Measurements from ENCODE around the gene ARPC2. TPM values are rescaled to one million over a fixed set of nuclear protein-coding genes. Genes with fewer than 3 reads are reported as not detected.

Gene ARPC2
- polyA plus RNA-seq, 1 donor, result 269 TPM

DNA sequence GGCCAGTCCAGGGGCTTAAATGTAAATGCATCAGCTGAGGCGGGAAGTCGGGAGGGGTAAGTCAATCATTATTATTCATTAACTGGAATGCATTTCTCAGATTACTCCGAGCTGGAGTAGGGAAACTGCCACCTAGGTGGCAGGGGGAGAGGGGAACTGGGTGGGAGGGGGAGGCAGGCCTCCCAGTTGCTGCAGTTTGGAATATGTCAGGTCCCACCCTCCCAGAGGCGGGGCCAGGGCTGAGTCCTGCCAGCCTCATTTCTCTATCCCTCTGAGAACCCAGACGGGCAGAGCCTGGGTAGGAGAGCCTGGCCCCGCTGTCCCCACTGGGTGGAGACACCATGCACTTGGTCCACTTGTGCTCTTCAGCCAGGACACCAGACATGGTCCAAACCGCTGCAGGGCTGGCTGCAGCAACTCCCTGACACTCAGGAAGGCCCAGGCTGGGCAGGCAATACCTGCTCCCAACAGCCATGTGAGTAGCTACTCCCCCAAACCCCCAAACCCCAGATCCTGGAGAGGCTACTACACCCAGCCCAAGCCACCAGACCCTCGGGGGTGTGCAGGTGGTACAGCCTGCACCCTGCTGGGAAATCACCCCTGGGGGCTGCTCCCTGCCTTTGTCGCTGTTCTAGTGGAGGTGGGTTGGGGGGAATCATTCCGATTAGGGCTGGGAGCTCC is 43.9 kb downstream of the ARPC2 start, which contains the start of gene GPBAR1:
GPBAR1 (plus strand) TSS at position 274 of the 681 bp plus-strand sequence. CDS start 1,710 bp downstream, outside the sequence.
- DNase-seq, result peak in 1 of 2 donors; percentile 52
- H3K4me3 ChIP-seq (ENCODE audit: low read length), result peak within 1 kb of the TSS; percentile 3
- no peaks in the 10 kb centered on the region for H3K9me3 ChIP-seq (ENCODE audit: control insufficient read depth, low read depth, low read length)
- no peaks in the 10 kb centered on the region for H3K27me3 ChIP-seq (ENCODE audit: control insufficient read depth, insufficient read depth, low read length)
- peaks cover 41% of the 10 kb centered on the region for H3K36me3 ChIP-seq (ENCODE audit: control insufficient read depth, insufficient read depth, low read length)
- H3K27ac ChIP-seq (ENCODE audit: low read length), result peak within 1 kb of the TSS; percentile 6
- peaks cover 52% of the 10 kb centered on the region for H3K4me1 ChIP-seq (ENCODE audit: control insufficient read depth, insufficient read depth, low read length)
- WGBS (ENCODE audit: insufficient coverage, low lambda C conversion rate), result no CpG with 5 or more reads among the region's 10 CpGs

DNA sequence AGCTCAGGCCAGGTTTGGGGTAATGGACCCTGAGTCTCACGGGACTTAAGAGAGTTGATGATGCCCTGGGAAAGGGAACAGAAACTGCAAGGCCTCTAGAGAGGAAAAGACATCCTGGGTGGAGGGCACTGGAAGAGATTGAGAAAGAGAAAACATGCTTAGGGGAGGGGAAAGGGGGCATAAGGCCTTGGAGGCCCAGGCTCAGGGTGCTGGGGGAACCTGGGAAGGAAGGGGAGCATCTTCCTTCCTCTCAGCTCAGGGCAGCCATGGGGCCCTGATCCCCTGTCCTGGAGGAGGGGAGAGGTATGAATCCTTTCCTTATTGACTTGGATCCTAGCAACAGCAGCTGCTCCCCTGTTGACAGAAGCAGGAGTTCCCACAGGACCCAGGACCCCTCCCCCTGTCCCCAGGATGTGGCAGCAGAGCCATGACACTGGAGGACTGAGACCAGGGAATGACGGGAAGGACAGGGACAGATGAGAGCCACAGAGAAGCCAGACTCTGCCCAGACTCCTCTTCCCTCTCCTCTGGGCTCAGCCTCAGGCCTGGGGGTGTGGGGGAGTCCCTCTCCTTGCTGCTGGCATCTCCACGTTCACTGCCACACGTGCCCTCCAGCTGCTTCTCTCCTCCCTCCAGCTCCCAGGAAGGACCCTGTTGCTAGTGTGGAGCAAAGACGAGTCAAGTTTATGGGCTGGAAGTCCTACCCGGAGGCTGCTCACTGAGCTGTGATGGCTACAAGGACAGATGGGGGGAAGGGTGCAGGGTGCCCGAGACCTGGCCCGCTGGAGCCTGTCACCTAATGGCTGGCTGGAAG is 44.6 kb downstream of the ARPC2 start:
- no peaks in the 10 kb centered on the region for H3K9me3 ChIP-seq (ENCODE audit: control insufficient read depth, low read depth, low read length)
- peak in 1 of 2 donors; percentile 64 for DNase-seq
- peak overlapping the region; percentile 3 for H3K4me3 ChIP-seq (ENCODE audit: low read length)
- peaks cover 52% of the 10 kb centered on the region for H3K4me1 ChIP-seq (ENCODE audit: control insufficient read depth, insufficient read depth, low read length)
- peak overlapping the region; percentile 6 for H3K27ac ChIP-seq (ENCODE audit: low read length)
- no CpG with 5 or more reads among the region's 8 CpGs for WGBS (ENCODE audit: insufficient coverage, low lambda C conversion rate)
- H3K36me3 ChIP-seq (ENCODE audit: control insufficient read depth, insufficient read depth, low read length), result peaks cover 44% of the 10 kb centered on the region
- no peaks in the 10 kb centered on the region for H3K27me3 ChIP-seq (ENCODE audit: control insufficient read depth, insufficient read depth, low read length)

DNA sequence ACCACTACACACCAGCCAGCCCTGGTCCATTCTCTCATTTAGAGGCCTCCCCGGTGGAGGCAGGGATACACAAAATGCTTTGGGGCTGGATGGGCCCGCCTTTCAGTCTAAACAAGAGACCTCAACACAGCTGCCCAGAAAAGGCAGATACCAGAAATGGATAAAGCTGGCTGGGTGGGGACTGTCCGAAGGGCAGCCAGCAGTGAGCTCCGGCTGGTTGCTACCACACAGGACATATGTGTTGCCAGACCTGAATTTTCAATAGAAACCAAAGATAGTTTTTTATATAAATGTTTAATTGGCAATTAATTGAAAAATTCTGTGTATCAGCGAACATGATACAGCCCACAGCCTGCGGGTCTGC is 45.2 kb downstream of the ARPC2 start:
- Histone ChIP-seq H3K4me3 (ENCODE audit: low read length) (no peak overlapping the region), H3K27ac (ENCODE audit: low read length) (peak overlapping the region; percentile 6), H3K36me3 (ENCODE audit: control insufficient read depth, insufficient read depth, low read length) (peaks cover 46% of the 10 kb centered on the region), H3K27me3 (ENCODE audit: control insufficient read depth, insufficient read depth, low read length) (no peaks in the 10 kb centered on the region), H3K4me1 (ENCODE audit: control insufficient read depth, insufficient read depth, low read length) (peaks cover 52% of the 10 kb centered on the region), H3K9me3 (ENCODE audit: control insufficient read depth, low read depth, low read length) (no peaks in the 10 kb centered on the region)
- DNase-seq, result peak in 1 of 2 donors; percentile 12
- WGBS (ENCODE audit: insufficient coverage, low lambda C conversion rate), result no CpG with 5 or more reads among the region's 6 CpGs

DNA sequence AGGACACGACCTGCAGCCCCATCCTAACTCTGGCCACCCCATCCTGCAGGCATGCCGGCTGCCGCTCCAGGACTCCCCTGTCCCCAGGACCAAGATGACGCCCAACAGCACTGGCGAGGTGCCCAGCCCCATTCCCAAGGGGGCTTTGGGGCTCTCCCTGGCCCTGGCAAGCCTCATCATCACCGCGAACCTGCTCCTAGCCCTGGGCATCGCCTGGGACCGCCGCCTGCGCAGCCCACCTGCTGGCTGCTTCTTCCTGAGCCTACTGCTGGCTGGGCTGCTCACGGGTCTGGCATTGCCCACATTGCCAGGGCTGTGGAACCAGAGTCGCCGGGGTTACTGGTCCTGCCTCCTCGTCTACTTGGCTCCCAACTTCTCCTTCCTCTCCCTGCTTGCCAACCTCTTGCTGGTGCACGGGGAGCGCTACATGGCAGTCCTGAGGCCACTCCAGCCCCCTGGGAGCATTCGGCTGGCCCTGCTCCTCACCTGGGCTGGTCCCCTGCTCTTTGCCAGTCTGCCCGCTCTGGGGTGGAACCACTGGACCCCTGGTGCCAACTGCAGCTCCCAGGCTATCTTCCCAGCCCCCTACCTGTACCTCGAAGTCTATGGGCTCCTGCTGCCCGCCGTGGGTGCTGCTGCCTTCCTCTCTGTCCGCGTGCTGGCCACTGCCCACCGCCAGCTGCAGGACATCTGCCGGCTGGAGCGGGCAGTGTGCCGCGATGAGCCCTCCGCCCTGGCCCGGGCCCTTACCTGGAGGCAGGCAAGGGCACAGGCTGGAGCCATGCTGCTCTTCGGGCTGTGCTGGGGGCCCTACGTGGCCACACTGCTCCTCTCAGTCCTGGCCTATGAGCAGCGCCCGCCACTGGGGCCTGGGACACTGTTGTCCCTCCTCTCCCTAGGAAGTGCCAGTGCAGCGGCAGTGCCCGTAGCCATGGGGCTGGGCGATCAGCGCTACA is 45.9 kb downstream of the ARPC2 start:
- peak in 1 of 2 donors; percentile 2 for DNase-seq
- H3K27ac ChIP-seq (ENCODE audit: low read length), result peak overlapping the region; percentile 95
- no peaks in the 10 kb centered on the region for H3K27me3 ChIP-seq (ENCODE audit: control insufficient read depth, insufficient read depth, low read length)
- no CpG with 5 or more reads among the region's 39 CpGs for WGBS (ENCODE audit: insufficient coverage, low lambda C conversion rate)
- H3K36me3 ChIP-seq (ENCODE audit: control insufficient read depth, insufficient read depth, low read length), result peaks cover 52% of the 10 kb centered on the region
- H3K4me3 ChIP-seq (ENCODE audit: low read length), result no peak overlapping the region
- peaks cover 52% of the 10 kb centered on the region for H3K4me1 ChIP-seq (ENCODE audit: control insufficient read depth, insufficient read depth, low read length)
- no peaks in the 10 kb centered on the region for H3K9me3 ChIP-seq (ENCODE audit: control insufficient read depth, low read depth, low read length)

DNA sequence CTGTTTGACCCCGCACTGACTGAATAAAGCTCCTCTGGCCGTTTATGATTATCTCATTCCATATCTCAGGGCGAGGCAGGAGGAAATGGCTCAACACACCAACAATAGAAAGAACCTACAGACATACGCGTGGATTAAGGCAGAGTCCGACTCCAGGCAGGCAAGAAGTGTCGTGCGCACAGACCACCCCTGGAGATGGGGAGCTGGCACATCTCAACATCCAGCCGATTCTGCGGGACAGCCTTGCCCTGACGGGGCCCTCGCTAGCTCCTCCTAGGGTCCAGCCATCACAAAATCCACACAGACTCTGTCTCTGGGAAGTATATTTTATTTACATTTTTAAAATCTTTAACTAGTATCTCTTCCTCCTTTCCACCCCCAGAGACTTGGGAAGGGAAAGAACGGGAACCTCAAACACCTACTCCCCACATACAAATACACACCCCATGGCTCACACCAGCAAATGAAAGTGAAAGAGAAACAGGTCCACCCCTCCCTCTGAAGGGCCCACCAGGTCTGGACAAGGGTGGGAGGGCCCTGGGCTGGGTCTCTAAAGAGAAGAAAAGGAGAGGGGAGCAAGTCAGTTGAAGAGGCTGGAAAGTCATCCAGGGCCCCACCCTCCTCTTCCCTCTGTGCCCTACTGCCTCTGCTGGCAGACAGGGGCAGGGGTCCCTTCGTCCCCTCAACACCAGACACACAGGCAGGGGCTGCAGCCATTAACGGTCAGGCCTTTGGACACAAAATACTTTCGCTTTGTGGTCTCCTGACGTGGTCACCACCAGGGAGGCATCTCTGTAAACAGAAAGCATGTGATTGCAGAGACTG is 47.0 kb downstream of the ARPC2 start:
- WGBS (ENCODE audit: insufficient coverage, low lambda C conversion rate), result 0% methylated on average over 1 of the region's 17 CpGs
- peak overlapping the region; percentile 95 for H3K27ac ChIP-seq (ENCODE audit: low read length)
- no peaks in the 10 kb centered on the region for H3K27me3 ChIP-seq (ENCODE audit: control insufficient read depth, insufficient read depth, low read length)
- H3K9me3 ChIP-seq (ENCODE audit: control insufficient read depth, low read depth, low read length), result no peaks in the 10 kb centered on the region
- H3K4me3 ChIP-seq (ENCODE audit: low read length), result no peak overlapping the region
- peak; percentile 66 to 76 for DNase-seq
- peaks cover 52% of the 10 kb centered on the region for H3K4me1 ChIP-seq (ENCODE audit: control insufficient read depth, insufficient read depth, low read length)
- peaks cover 52% of the 10 kb centered on the region for H3K36me3 ChIP-seq (ENCODE audit: control insufficient read depth, insufficient read depth, low read length)

DNA sequence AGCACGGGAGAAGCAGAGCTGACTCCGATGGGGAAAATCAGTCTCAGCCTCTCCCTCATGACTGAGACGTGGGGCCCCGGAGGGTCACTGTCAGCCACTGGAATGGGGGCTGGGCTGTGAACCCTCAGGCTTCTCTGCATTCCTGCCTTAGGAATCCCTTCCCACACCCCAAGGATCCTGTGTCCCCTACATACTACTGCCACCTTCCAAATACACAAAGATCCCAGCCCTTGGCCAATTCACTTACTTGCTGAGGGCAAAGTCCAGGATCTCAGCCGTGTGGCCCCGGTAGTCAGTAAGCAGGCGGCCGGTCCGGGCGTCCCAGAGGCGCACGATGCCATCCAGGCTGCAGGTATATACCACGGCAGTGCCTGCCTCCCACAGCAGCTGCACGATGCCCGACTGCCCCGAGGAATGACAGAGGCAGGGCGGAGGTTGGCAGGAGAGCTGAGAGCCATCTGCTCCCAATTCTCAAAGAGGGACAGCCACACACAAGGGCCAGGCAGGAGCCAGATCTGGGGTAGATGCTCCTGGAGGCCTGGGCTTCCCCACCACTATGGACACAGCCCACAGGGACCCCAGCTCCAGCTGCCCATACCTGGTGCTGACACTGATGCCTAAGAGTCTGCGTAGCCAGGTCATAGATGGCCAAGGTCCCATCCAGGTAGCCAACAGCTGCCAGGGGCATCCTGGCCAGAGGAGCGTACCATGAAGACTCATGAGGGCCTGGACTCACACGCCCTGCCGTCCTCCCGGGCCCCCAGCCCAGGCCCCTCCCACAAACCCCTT is 48.0 kb downstream of the ARPC2 start:
- H3K36me3 ChIP-seq (ENCODE audit: control insufficient read depth, insufficient read depth, low read length), result peaks cover 52% of the 10 kb centered on the region
- no peaks in the 10 kb centered on the region for H3K27me3 ChIP-seq (ENCODE audit: control insufficient read depth, insufficient read depth, low read length)
- peak; percentile 84 to 91 for DNase-seq
- no peaks in the 10 kb centered on the region for H3K9me3 ChIP-seq (ENCODE audit: control insufficient read depth, low read depth, low read length)
- no CpG with 5 or more reads among the region's 22 CpGs for WGBS (ENCODE audit: insufficient coverage, low lambda C conversion rate)
- H3K27ac ChIP-seq (ENCODE audit: low read length), result peak overlapping the region; percentile 95
- H3K4me3 ChIP-seq (ENCODE audit: low read length), result no peak overlapping the region
- peaks cover 52% of the 10 kb centered on the region for H3K4me1 ChIP-seq (ENCODE audit: control insufficient read depth, insufficient read depth, low read length)

DNA sequence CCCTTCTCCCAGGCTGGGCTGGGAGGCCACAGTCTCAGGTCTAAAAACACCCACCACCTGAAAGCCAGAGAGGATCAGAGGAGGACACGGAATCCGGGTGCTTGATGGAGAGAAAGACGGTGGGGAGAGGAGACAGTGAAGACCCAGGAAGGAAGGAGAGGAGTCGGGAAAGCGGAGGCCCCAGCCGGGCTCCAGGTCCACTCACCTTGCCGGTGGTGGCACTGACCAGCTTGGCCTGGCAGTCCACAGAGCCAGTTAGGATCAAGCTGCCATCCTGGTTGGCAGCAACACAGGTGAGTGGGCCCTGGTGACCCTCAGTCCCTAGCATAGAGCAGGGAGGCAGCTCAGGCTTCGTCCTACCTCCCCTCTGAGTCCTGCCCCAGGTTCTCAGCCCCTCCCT is 48.6 kb downstream of the ARPC2 start:
- H3K4me3 ChIP-seq (ENCODE audit: low read length), result no peak overlapping the region
- H3K36me3 ChIP-seq (ENCODE audit: control insufficient read depth, insufficient read depth, low read length), result peaks cover 52% of the 10 kb centered on the region
- no CpG with 5 or more reads among the region's 8 CpGs for WGBS (ENCODE audit: insufficient coverage, low lambda C conversion rate)
- peak in 1 of 2 donors; percentile 4 for DNase-seq
- H3K27ac ChIP-seq (ENCODE audit: low read length), result no peak overlapping the region
- H3K4me1 ChIP-seq (ENCODE audit: control insufficient read depth, insufficient read depth, low read length), result peaks cover 49% of the 10 kb centered on the region
- no peaks in the 10 kb centered on the region for H3K9me3 ChIP-seq (ENCODE audit: control insufficient read depth, low read depth, low read length)
- no peaks in the 10 kb centered on the region for H3K27me3 ChIP-seq (ENCODE audit: control insufficient read depth, insufficient read depth, low read length)

DNA sequence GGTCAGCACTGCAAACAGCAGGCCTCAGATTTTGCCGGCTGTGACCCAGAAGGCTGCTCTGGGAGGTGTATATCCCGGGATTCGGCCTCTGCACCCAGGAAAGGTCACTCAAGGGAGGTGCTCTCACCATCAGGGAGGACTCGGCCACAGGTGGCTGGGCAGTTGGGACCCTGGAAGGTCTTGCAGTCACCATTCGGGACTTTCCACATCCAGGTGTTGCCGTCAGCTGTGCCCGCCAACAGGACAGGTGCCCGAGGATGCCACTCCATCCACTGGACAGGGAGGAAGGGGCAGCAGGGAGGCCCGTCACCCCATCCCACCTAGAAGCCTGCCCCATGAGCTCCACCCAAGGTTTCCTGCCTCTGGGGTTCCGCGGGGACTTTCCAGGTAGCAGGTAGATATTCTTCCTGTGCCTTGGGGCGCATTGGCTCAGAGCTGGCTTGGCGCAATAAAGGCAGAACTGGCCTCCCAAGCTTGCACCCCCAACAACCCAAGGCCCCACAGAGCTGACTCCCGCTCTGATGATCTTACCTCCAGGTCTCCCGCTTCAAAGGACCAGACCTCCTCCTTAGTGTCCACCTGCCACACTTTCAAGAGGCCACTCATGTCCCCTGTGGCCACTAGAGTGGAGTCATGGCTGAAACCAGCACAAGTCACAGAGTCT is 49.5 kb downstream of the ARPC2 start:
- Histone ChIP-seq H3K27me3 (ENCODE audit: control insufficient read depth, insufficient read depth, low read length) (no peaks in the 10 kb centered on the region), H3K9me3 (ENCODE audit: control insufficient read depth, low read depth, low read length) (no peaks in the 10 kb centered on the region), H3K36me3 (ENCODE audit: control insufficient read depth, insufficient read depth, low read length) (peaks cover 52% of the 10 kb centered on the region), H3K4me1 (ENCODE audit: control insufficient read depth, insufficient read depth, low read length) (peaks cover 44% of the 10 kb centered on the region), H3K4me3 (ENCODE audit: low read length) (no peak overlapping the region), H3K27ac (ENCODE audit: low read length) (no peak overlapping the region)
- no CpG with 5 or more reads among the region's 15 CpGs for WGBS (ENCODE audit: insufficient coverage, low lambda C conversion rate)
- DNase-seq, result no peak

Data from large intestine (tissue), 3 donors.